HL-60/S4 (cell line): Measurements from ENCODE around the gene UNC45A.
"Not testable (repeated sequence)": the region's sequence is repeated elsewhere in the genome, so short reads cannot be mapped to it uniquely, and the experiment has no call there.

ENCODE experiments used
- in situ Hi-C: fragments of 300-500 bp; cut with MboI; formaldehyde crosslinking; loops from 2 replicates; pipeline ENCODE4 v1.14.3; 2022; ENCODE audit warnings: low sequenced_read_pairs

UNC45A gene

GRCh38 chr15:90915808-90916440 is 19.2 kb upstream of the UNC45A start:
- in situ Hi-C loops: no loop called here

GRCh38 chr15:90916461-90916860 is 18.6 kb upstream of the UNC45A start:
- in situ Hi-C loops: no loop called here

- in situ Hi-C loops: no loop called here
Measured at GRCh38 chr15:90917569-90917968, 17.5 kb upstream of the UNC45A start.

- in situ Hi-C loops: no loop called here
Measured at GRCh38 chr15:90918034-90918788, 16.9 kb upstream of the UNC45A start.

GRCh38 chr15:90918835-90919234 is 16.2 kb upstream of the UNC45A start:
- in situ Hi-C loops: no loop called here

GRCh38 chr15:90921887-90922286 is 13.2 kb upstream of the UNC45A start:
- in situ Hi-C loops: no loop called here

GRCh38 chr15:90922712-90923322 is 12.3 kb upstream of the UNC45A start:
- in situ Hi-C loops: not testable (repeated sequence)

GRCh38 chr15:90924375-90924774 is 10.7 kb upstream of the UNC45A start:
- in situ Hi-C loops: no loop called here

GRCh38 chr15:90926766-90927165 is 8.3 kb upstream of the UNC45A start:
- in situ Hi-C loops: not testable (repeated sequence)

GRCh38 chr15:90928106-90928505 is 7.0 kb upstream of the UNC45A start:
- in situ Hi-C loops: not testable (repeated sequence)

GRCh38 chr15:90929246-90930019 is 5.7 kb upstream of the UNC45A start:
- in situ Hi-C loops: no loop called here

- in situ Hi-C loops: no loop called here
Measured at GRCh38 chr15:90930861-90931574, 4.1 kb upstream of the UNC45A start.

GRCh38 chr15:90931575-90931827 is 3.6 kb upstream of the UNC45A start:
- in situ Hi-C loops: no loop called here

- in situ Hi-C loops: no loop called here
Measured at GRCh38 chr15:90931828-90932659, 3.0 kb upstream of the UNC45A start, which contains the start of gene HDDC3. TSS of gene HDDC3 (minus strand) at chr15:90932549. CDS start at chr15:90932540, 9 bp downstream.

- in situ Hi-C loops: no loop called here
Measured at GRCh38 chr15:90932660-90932991, 2.5 kb upstream of the UNC45A start.

- in situ Hi-C loops: no loop called here
Measured at GRCh38 chr15:90933301-90933700, 1.8 kb upstream of the UNC45A start.

GRCh38 chr15:90934256-90934948 is 683 bp upstream of the UNC45A start:
- in situ Hi-C loops: no loop called here

GRCh38 chr15:90936823-90937222 is 1.7 kb downstream of the UNC45A start:
- in situ Hi-C loops: no loop called here

- in situ Hi-C loops: no loop called here
Measured at GRCh38 chr15:90938261-90938660, 3.2 kb downstream of the UNC45A start.

- in situ Hi-C loops: no loop called here
Measured at GRCh38 chr15:90939756-90940155, 4.7 kb downstream of the UNC45A start.
